GM23248 (cell line): Measurements from ENCODE around the gene ENDOV. TPM values are rescaled to one million over a fixed set of nuclear protein-coding genes. Genes with fewer than 3 reads are reported as not detected.

Experiments
- DNase-seq: peaks from one replicate; pipeline ENCODE4 v3.0.0-alpha.2; 2015
- H2AFZ ChIP-seq: fragments of 200-600 bp; sonication (generic); 2 replicates; pipeline ENCODE4 v1.6.1; 2016; ENCODE audit warnings: antibody characterized with exemption
- H3F3A ChIP-seq: fragments of 200-600 bp; sonication (generic); 2 replicates; pipeline ENCODE4 v1.6.1; 2016; ENCODE audit warnings: mild to moderate bottlenecking, antibody characterized with exemption, mixed run types; ENCODE audit not compliant: insufficient read depth
- H3K27ac ChIP-seq: fragments of 200-600 bp; sonication (generic); 2 replicates; pipeline ENCODE4 v1.5.1; 2016; ENCODE audit warnings: mild to moderate bottlenecking
- H3K27me3 ChIP-seq: fragments of 200-600 bp; sonication (generic); replicated peaks from 2 replicates; pipeline ENCODE4 v1.6.1; 2016; ENCODE audit warnings: mild to moderate bottlenecking; ENCODE audit not compliant: insufficient read depth
- H3K36me3 ChIP-seq: fragments of 200-600 bp; sonication (generic); 2 replicates; pipeline ENCODE4 v1.6.1; 2016; ENCODE audit warnings: low read depth, mild to moderate bottlenecking
- H3K4me1 ChIP-seq: fragments of 200-600 bp; sonication (generic); 2 replicates; pipeline ENCODE4 v1.6.1; 2016; ENCODE audit warnings: mild to moderate bottlenecking; ENCODE audit not compliant: insufficient read depth
- H3K4me2 ChIP-seq: fragments of 200-600 bp; sonication (generic); one replicate; pipeline ENCODE4 v1.6.1; 2016; ENCODE audit warnings: mild to moderate bottlenecking; ENCODE audit not compliant: unreplicated experiment
- H3K4me3 ChIP-seq: fragments of 200-600 bp; sonication (generic); 2 replicates; pipeline ENCODE4 v1.5.1; 2016; ENCODE audit warnings: mild to moderate bottlenecking
- H3K79me2 ChIP-seq: fragments of 200-600 bp; sonication (generic); 2 replicates; pipeline ENCODE4 v1.6.1; 2016; ENCODE audit warnings: mild to moderate bottlenecking; ENCODE audit not compliant: insufficient read depth
- H3K9ac ChIP-seq: fragments of 200-600 bp; sonication (generic); 2 replicates; pipeline ENCODE4 v1.6.1; 2016; ENCODE audit warnings: mild to moderate bottlenecking
- H3K9me2 ChIP-seq: fragments of 200-600 bp; sonication (generic); 2 replicates; pipeline ENCODE4 v1.6.1; 2016; ENCODE audit warnings: mixed run types, mild to moderate bottlenecking, moderate library complexity; ENCODE audit not compliant: insufficient read depth
- H3K9me3 ChIP-seq: fragments of 200-600 bp; sonication (generic); one replicate; pipeline ENCODE4 v1.6.1; 2017; ENCODE audit warnings: low read depth
- H4K20me1 ChIP-seq: fragments of 200-600 bp; sonication (generic); 2 replicates; pipeline ENCODE4 v1.6.0; 2016; ENCODE audit not compliant: insufficient read depth
- EZH2 ChIP-seq: fragments of 200-600 bp; sonication (generic); IDR thresholded peaks from 2 replicates; pipeline ENCODE4 v1.6.1; 2018; ENCODE audit warnings: antibody characterized with exemption, mild to moderate bottlenecking; ENCODE audit not compliant: insufficient read depth, poor library complexity, severe bottlenecking
- EZH2phosphoT487 ChIP-seq: fragments of 200-600 bp; sonication (generic); IDR thresholded peaks from 2 replicates; pipeline ENCODE4 v1.6.1; 2018; ENCODE audit warnings: antibody characterized with exemption, moderate library complexity, mild to moderate bottlenecking, low read depth; ENCODE audit not compliant: insufficient read depth
- WGBS, 2 experiments: methylation state at CpG; one replicate each; pipeline ENCODE4 v1.1.6; 2015 to 2017; ENCODE audit warnings: low lambda C conversion rate in 2 of 2, low coverage in 1 of 2; ENCODE audit errors: missing lambda C conversion rate in 2 of 2; 5-methylcytosine and 5-hydroxymethylcytosine counted together
- in situ Hi-C: fragments of 300-500 bp; cut with MboI; formaldehyde crosslinking; loops from 2 replicates; pipeline ENCODE4 v1.15.0; 2020
- polyA plus RNA-seq: library from polyadenylated mRNA; unstranded; fragments of >200 nt; fragmentation: Nextera tagmentation; extraction: Ambion mirVana; gene quantifications from 2 replicates; pipeline ENCODE4 v1.2.1, GENCODE V29; 2016
- total RNA-seq: library from RNA; depleted of rRNA; stranded (reverse); fragments of >200 nt; shearing (Covaris generic); gene quantifications from 2 replicates; pipeline ENCODE4 v1.2.3, GENCODE V29; 2014

The ENDOV gene
- total and polyA plus RNA-seq, 2 experiments from 2014 or later = 25.1 to 25.7 TPM

- H3K27me3 ChIP-seq = no peaks in the 10 kb centered on the region
- no peaks in the 10 kb centered on the region for H3F3A ChIP-seq
- no peaks in the 10 kb centered on the region for H3K9me3 ChIP-seq
- H3K27ac ChIP-seq = no peak overlapping the region
- no peak overlapping the region for H3K9ac ChIP-seq
- DNase-seq = no peak
- no peaks in the 10 kb centered on the region for H3K4me1 ChIP-seq
- in situ Hi-C loops = no loop called here
- no peaks in the 10 kb centered on the region for H3K9me2 ChIP-seq
- H2AFZ ChIP-seq = no peak overlapping the region
- H3K4me2 ChIP-seq = no peak overlapping the region
- H3K79me2 ChIP-seq = no peaks in the 10 kb centered on the region
- H3K36me3 ChIP-seq = peaks cover 61% of the 10 kb centered on the region
- H3K4me3 ChIP-seq = no peak overlapping the region
- WGBS, 2 experiments = 88 to 89% methylated on average over 4 of the region's 4 CpGs
- TF ChIP-seq EZH2 = no peak
- TF ChIP-seq EZH2phosphoT487 = no peak
- no peaks in the 10 kb centered on the region for H4K20me1 ChIP-seq
Observed at GRCh38 chr17:80376531-80376930, 38.4 kb upstream of the ENDOV start.

DNA sequence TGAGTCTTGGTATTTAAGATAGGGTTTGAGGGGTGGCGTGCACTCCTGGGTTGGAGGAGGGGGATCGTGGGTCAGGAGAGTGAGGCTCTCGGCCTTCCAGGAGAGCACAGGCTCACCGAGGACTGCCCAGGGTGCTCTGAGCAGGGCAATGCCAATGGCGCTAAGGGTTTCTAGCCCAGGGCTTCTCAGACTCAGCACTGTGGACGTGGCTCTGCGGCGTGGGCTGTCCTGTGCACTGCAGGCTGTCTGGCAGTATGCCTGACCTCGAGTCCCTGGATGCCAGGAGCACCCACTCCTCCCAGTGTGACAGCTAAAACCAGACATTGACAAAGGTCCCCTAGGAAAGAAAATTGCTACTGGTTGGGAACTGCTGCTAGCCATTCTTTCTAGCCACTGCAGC, 37.2 kb upstream of the ENDOV start:
- TF ChIP-seq EZH2phosphoT487 = no peak
- peaks cover 64% of the 10 kb centered on the region for H3K36me3 ChIP-seq
- 86 to 87% methylated on average over 9 of the region's 9 CpGs for WGBS, 2 experiments
- no peaks in the 10 kb centered on the region for H4K20me1 ChIP-seq
- H3K9me3 ChIP-seq = no peaks in the 10 kb centered on the region
- H3F3A ChIP-seq = no peaks in the 10 kb centered on the region
- DNase-seq = no peak
- H3K9me2 ChIP-seq = no peaks in the 10 kb centered on the region
- no peaks in the 10 kb centered on the region for H3K27me3 ChIP-seq
- in situ Hi-C loops = no loop called here
- no peak overlapping the region for H3K4me2 ChIP-seq
- H3K79me2 ChIP-seq = no peaks in the 10 kb centered on the region
- H3K27ac ChIP-seq = no peak overlapping the region
- no peak overlapping the region for H2AFZ ChIP-seq
- no peaks in the 10 kb centered on the region for H3K4me1 ChIP-seq
- no peak overlapping the region for H3K9ac ChIP-seq
- no peak overlapping the region for H3K4me3 ChIP-seq

GRCh38 chr17:80379348-80379747, 35.6 kb upstream of the ENDOV start:
- H3K79me2 ChIP-seq = no peaks in the 10 kb centered on the region
- no peak overlapping the region for H3K4me3 ChIP-seq
- H3K4me2 ChIP-seq = no peak overlapping the region
- TF ChIP-seq EZH2phosphoT487 = no peak
- TF ChIP-seq EZH2 = no peak
- H3K36me3 ChIP-seq = peaks cover 79% of the 10 kb centered on the region
- in situ Hi-C loops = no loop called here
- no peak overlapping the region for H3K9ac ChIP-seq
- 92% methylated on average over 9 of the region's 9 CpGs for WGBS, 2 experiments
- 0 out of 2 replicates have a peak, but pooled peaks cover 6% of the 10 kb centered on the region for H3F3A ChIP-seq
- H4K20me1 ChIP-seq = no peaks in the 10 kb centered on the region
- H3K27ac ChIP-seq = no peak overlapping the region
- H2AFZ ChIP-seq = no peak overlapping the region
- no peaks in the 10 kb centered on the region for H3K9me2 ChIP-seq
- no peaks in the 10 kb centered on the region for H3K27me3 ChIP-seq
- DNase-seq = no peak
- no peaks in the 10 kb centered on the region for H3K4me1 ChIP-seq
- H3K9me3 ChIP-seq = no peaks in the 10 kb centered on the region

DNA sequence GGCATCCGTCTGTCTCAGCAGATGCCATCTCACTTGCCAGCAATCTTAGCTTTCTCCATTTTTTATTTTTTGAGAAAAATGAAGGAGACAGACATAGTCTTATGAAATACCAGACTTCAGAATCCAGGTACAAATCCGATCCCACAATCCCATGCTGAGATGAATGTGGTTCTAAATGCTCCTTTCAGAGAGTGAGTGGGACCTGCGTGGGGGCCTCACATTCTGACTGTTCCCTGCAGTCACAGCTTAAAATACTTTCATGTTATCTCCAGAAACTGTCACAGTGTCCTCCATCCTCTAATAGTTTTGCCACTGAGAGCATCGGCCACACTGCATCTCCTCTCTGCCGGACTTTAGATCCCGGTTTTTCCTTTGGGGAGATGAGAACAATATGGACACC, 34.9 kb upstream of the ENDOV start:
- H3K4me1 ChIP-seq = no peaks in the 10 kb centered on the region
- peaks cover 74% of the 10 kb centered on the region for H3K36me3 ChIP-seq
- H3K27ac ChIP-seq = no peak overlapping the region
- H3K9me2 ChIP-seq = no peaks in the 10 kb centered on the region
- DNase-seq = no peak
- no peaks in the 10 kb centered on the region for H3K9me3 ChIP-seq
- no peaks in the 10 kb centered on the region for H4K20me1 ChIP-seq
- TF ChIP-seq EZH2 (no peak), EZH2phosphoT487 (no peak)
- in situ Hi-C loops = no loop called here
- H3K9ac ChIP-seq = no peak overlapping the region
- H3K79me2 ChIP-seq = no peaks in the 10 kb centered on the region
- H3F3A ChIP-seq = 0 out of 2 replicates have a peak, but pooled peaks cover 6% of the 10 kb centered on the region
- H3K27me3 ChIP-seq = no peaks in the 10 kb centered on the region
- WGBS, 2 experiments = 96 to 100% methylated on average over 6 of the region's 6 CpGs
- no peak overlapping the region for H3K4me2 ChIP-seq
- H3K4me3 ChIP-seq = no peak overlapping the region
- H2AFZ ChIP-seq = no peak overlapping the region

- H3K4me2 ChIP-seq = no peak overlapping the region
- H3K4me3 ChIP-seq = no peak overlapping the region
- DNase-seq = no peak
- no peaks in the 10 kb centered on the region for H3K9me3 ChIP-seq
- H3K27me3 ChIP-seq = no peaks in the 10 kb centered on the region
- 93 to 96% methylated on average over 20 to 21 of the region's 21 CpGs for WGBS, 2 experiments
- H2AFZ ChIP-seq = no peak overlapping the region
- in situ Hi-C loops = no loop called here
- no peaks in the 10 kb centered on the region for H3K4me1 ChIP-seq
- peaks cover 72% of the 10 kb centered on the region for H3K36me3 ChIP-seq
- H3K9ac ChIP-seq = no peak overlapping the region
- H4K20me1 ChIP-seq = no peaks in the 10 kb centered on the region
- no peak overlapping the region for H3K27ac ChIP-seq
- no peaks in the 10 kb centered on the region for H3K79me2 ChIP-seq
- 0 out of 2 replicates have a peak, but pooled peaks cover 6% of the 10 kb centered on the region for H3F3A ChIP-seq
- TF ChIP-seq EZH2phosphoT487 = no peak
- TF ChIP-seq EZH2 = no peak
- no peaks in the 10 kb centered on the region for H3K9me2 ChIP-seq
Observed at GRCh38 chr17:80380555-80381002, 34.4 kb upstream of the ENDOV start.
